GM18870 (cell line): ENCODE measurements around the gene CCSER1.
"Not testable (repeated sequence)": the region's sequence is repeated elsewhere in the genome, so short reads cannot be mapped to it uniquely, and the experiment has no call there.

Experiments
- ATAC-seq: cut with Tn5 transposase; IDR thresholded peaks from one replicate; pipeline ENCODE4 v1.9.1; 2021; ENCODE audit warnings: moderate library complexity; ENCODE audit not compliant: unreplicated experiment

CCSER1 gene

DNA sequence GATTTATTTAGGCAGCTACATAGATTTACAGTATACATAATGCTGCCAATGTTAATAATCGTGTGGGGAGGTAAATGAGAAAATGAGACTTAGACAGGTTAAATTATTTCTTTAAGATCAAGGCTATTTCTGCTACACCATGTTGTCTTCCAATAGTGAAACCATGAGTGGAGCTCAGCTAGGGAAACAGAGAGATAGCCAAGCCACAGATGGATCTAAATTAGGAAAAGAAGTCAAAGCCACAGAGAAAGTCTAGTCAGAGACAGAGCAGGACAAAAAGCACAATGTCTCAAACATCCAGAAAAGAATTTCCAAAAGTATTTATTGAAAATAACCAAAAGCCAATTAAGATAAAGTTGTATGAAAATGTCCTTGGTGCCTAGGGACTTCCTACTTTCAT lies 1309.4 kb downstream of the CCSER1 start:
- ATAC-seq, result no peak

DNA sequence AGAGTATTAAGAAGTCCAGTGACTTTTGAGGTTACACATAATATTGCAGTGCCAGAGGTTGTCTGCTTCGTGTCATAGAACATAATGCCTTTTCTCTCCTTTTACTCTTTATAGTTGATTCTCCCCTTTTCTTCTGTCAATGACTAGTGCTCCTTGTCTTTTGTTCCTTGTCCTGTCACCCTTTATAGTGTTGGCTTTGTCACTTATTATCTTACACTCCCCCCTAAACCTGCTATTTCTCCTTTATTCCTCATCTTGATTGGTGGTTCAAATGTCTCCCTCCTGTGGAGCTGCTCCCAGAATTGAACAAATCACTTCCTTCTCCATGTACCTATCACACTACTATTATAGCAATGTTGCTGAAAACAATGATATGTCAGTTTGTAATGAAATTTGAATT lies 1320.0 kb downstream of the CCSER1 start:
- no peak for ATAC-seq

DNA sequence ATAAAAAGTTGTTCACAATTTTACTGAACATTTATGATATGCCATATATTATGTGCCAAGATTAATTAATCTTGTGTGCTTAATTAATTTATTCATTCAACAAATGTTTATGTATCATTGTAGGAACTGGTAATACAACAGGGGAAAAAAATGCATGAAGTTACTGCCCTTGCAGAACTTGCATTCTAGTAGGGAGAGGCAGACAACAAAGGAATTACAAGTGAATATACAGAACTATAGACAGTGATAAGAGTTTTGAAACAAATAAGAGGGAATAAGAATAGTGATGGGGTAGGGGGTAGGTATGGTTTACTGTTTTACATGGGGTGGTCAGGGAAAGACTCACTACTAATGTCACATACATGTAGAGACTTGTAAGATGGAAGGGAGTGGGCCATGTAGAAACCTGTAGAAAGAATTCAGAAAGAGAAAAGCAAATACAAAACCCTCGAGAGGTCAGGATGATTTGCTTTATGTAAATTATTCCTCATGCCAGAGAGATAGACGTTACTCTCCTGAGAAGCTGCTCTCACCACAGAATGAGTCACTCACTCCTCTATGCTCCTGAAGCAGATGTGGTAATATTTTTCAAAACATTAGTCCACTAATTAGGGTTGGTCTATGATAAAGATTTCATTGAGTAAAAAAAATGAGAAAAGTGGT lies 1321.6 kb downstream of the CCSER1 start:
- ATAC-seq, result no peak

GRCh38 chr4:91454111-91454510 lies 1326.9 kb downstream of the CCSER1 start:
- ATAC-seq, result no peak

GRCh38 chr4:91462566-91462965 lies 1335.4 kb downstream of the CCSER1 start:
- ATAC-seq, result not testable (repeated sequence)

DNA sequence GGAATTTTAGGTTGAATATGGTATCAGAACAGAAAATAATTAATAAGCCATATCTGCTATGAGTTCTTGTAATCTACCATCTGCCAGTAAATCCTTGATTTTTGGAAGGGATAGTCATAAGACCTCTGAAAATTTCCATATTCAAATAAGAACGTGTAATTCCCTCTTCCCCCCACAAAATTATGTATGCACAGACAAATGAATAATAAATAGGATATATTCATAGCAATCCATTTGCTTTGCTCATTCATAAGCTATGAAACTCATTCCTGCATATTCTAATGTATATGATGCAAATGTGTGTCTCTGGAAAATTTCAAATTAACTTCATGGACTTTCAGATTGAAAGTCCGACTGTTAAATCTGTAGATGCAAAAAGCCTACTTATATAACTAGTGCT lies 1343.5 kb downstream of the CCSER1 start:
- no peak for ATAC-seq

- no peak for ATAC-seq
Observed at GRCh38 chr4:91471280-91471679, 1344.1 kb downstream of the CCSER1 start.

GRCh38 chr4:91472046-91472445 lies 1344.9 kb downstream of the CCSER1 start:
- no peak for ATAC-seq

DNA sequence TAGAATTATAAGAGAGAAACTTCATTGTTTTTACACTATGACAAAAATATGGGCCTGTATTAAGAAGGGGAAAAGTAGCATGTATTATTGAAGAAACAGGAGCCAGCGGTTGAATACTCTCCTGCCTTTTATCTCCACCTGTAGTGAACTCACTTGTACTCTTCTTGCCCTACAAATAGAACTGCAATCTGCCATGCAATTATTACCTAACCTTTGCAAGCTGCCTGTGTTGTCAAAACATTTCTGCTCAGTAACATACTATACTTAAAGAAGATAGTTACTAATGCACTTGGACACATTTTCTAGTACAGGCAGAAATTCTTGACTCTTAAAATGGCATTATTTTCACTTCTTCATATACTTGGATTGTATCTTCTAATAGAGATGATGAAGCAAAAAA lies 1358.2 kb downstream of the CCSER1 start:
- ATAC-seq, result no peak

DNA sequence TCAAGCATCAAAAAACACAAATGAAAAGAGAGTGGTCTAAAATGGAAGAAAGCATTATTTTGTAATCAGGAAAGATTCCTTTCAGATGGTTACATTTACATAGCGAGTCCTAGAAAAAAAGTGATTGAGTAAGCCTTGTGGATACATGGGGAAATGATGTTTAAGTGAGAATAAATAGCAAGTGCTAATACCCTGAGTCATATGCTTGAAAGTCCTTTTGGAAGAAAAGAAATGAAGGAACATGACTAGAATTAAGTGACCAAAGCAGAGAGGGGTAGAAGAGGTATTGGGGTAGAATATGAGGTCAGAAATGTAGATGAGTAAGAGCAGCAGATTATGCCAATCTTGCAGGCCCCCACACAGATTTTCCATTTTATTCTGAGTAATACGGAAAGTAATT lies 1361.8 kb downstream of the CCSER1 start:
- no peak for ATAC-seq

DNA sequence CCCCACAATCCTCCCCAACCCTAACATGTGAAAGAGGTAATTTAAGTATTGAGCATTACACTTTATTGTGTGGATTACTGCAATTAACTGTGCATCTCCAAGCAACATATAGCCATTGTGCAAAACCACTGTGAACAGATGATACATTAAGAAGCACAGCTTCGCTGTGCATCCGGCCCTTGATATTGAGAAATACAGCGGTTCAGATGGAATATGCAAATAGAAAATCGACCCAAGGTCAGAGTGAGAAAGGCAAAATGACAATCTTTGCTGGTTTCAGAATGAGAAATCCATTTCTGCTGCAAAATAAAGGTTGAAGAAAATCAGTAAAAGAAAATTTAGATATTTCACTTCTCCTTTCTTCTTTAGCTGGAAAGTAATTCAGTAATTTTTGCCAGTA lies 1370.7 kb downstream of the CCSER1 start:
- no peak for ATAC-seq

DNA sequence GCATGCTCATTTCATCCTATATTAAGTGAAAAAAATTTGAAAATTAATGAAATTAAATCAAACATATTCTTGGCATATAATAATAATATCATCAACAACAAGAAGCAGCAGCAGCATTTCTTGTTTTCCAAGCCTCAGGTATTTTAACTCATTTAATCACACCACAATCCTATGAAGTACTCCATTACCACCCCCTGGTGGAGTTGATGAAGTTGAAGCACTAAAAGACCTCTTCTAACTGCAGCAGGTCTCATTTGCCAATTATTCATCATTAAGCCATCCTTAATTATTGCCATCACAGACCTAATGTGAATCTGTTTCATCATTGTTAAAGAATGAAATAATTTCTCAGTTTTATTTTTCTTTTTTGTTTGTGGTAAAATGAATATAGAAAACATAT lies 1375.2 kb downstream of the CCSER1 start:
- no peak for ATAC-seq

DNA sequence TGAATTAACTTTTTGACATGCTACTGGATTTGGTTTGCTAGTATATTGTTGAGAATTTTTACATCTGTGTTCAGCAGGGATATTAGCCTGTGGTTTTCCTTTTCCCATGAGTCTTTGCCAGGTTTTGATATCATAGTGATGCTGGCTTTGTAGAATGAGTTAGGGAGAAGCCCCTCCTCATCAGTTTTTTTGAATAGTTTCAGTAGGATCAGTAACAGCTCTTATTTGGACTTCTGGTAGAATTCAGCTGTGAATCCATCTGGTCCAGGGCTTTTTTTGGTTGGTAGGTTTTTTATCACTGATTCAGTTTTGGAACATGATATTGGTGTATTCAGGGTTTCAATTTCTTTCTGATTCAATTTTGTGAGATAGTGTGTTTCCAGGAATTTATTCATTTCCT lies 1386.1 kb downstream of the CCSER1 start:
- ATAC-seq, result no peak

- ATAC-seq, result no peak
Observed at GRCh38 chr4:91519155-91519554, 1392.0 kb downstream of the CCSER1 start.

DNA sequence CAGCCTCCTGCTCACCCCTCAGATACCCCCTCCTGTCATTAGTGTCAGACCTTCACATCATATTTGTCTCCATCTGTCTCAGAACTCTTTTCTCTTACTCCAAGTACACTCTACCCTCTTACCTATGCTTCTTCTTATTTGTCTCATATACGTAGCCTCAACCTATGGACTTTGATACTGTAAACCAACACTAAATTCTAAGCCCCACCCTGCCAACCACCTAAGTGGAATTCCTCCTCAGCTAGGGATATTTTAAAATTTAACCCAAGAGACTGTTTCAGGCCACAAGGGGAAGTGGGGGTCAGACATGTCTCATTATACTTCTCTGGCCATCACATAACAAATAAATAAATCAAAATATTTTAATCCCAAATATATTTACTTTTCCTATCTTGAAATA lies 1398.4 kb downstream of the CCSER1 start:
- ATAC-seq, result no peak

DNA sequence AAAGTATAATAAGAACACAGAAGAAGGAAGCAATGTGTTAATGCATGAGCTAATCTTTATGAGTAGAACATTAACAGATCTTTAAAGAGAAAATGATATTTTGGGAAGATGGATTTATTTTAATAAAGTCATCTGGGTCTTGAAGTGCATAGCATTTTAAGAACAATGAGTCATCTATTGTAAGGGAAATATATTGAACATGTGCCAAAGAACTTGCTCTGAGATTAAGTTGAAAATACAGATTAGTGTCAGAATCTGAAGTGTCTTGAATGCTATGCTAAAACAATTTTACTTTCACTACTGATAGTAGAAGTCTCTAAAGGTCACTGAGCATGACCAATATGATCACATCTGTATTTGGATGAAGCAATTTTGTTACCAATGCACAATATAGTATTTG lies 1399.9 kb downstream of the CCSER1 start:
- ATAC-seq, result no peak

DNA sequence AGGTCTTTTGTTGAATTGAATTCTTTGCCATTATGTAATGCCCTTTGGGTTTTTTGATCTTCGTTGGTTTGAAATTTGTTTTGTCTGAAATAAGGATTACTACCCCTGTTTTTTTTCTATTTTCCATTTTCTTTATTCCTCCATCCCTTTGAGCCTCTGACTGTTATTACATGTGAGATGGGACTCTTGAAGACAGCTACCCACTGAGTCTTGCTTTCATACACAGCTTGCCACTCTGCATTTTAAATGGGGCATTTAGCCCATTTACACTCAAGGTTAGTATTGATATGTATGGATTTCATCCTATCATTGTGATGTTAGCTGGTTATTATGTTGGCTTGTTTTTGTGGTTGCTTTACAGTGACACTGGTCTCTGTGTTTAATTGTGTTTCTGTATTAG lies 1440.4 kb downstream of the CCSER1 start:
- no peak for ATAC-seq

DNA sequence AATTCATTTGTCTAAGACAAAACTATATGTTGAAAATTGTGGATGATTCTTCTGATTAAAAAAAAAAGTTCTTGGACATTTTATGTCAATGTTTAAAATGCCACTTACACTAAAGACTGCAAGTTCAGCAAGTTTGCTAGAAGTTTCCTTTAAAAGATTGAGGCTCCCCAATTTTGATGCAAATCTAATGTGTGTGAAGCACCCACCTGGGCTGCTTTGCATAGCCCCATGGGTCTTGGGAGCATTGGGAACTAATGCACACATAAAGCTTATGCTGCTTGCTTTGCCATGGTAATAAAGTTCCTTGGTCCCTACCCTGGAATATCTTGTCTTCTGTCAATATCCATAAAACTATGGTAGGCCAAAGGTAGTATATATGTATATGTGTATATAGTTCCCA lies 1450.7 kb downstream of the CCSER1 start:
- no peak for ATAC-seq

DNA sequence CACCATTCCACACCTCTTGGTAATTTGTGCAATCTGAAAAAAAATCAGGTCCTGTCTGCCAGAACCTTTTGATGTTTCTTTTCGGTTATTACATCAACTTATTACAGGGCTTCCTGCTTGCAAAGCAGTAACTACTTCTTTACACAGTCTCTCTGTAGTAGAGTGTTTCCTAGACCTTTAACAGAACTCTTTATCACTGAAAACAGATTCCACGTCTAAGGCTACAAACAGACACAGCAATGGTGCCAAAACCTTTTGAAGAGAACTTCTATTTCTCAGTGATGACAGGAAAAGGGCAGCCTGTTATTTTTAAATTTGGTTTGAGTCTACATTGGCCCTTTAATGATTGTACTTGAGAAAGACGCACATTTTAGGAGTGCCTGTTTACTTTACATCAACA lies 1463.1 kb downstream of the CCSER1 start:
- ATAC-seq, result no peak

- ATAC-seq, result no peak
Observed at GRCh38 chr4:91592125-91592524, 1464.9 kb downstream of the CCSER1 start.

DNA sequence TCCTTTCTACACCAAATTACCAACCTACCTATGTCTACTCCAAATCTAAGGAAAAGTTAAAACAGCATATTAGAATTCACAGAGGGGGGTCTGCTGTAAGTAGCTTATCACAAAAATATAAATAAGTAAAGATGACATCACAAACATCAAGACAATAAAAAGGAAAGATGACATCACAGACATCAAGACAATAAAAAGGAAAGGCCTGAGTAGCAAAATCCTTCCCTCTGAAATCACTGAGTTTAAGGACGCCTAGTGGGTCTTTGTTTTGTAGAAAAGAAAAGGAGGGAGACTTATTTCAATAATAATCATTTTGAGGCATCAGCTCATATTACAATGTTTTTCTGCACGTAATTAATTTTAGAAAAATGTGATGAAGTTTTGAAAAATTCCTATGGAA lies 1469.5 kb downstream of the CCSER1 start:
- no peak for ATAC-seq

- ATAC-seq, result no peak
Observed at GRCh38 chr4:91598696-91599095, 1471.5 kb downstream of the CCSER1 start.

- ATAC-seq, result no peak
Observed at GRCh38 chr4:91600301-91600700, 1473.1 kb downstream of the CCSER1 start.
